Islet of Langerhans (tissue), 1 donor: ENCODE results near the gene ARHGAP22.

Source experiments
- FAIRE-seq: peaks from one replicate; lab custom pipeline; 2011; peaks lifted over from hg19 to GRCh38; lab: Jason Lieb, UNC

Gene ARHGAP22

DNA sequence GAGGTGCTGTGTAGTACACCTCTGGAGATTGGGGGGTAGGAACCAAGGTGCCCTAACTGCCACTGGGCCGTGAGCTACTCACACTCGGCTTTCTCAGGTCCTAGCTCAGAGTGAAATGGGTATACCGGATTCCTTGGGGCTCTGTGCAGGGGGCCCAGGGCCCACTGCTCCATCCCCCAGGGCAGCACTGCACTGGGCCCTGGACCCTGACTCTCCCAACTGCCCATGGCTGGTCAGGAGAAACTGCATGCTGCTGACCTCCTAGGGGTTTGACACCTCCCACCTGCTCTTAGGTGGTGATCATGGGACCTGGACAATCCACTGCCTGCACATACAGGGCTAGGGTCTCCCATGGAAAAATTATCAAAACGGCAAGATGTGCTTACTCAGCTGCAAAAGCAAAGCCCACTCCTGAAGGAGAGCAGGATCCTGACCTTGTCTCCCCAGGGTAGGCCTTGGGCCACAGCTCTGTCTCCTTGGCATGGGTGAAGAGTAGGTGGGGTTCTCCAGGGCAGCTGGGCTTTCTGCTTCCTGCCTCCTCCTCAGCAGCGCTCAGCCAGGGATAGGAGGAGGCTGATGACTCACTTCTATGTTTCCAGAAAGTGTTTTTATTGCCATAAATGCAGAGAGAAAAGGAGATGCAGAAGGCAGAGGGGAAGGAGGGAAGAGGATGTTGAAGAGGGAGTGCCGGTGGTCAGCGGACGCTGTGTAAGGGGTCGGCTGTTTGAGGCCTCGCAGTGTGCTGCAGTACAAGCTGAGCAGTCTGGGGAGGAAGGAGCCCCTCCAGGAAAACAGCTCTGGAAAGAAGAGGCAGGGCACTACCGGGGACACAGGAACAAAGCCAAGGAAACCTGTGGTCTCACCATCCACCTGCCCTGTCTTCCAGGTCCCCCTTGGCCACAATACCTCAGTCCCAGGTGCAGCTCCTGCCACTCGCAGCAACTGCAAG lies 107.8 kb downstream of the ARHGAP22 start:
- FAIRE-seq: no peak

DNA sequence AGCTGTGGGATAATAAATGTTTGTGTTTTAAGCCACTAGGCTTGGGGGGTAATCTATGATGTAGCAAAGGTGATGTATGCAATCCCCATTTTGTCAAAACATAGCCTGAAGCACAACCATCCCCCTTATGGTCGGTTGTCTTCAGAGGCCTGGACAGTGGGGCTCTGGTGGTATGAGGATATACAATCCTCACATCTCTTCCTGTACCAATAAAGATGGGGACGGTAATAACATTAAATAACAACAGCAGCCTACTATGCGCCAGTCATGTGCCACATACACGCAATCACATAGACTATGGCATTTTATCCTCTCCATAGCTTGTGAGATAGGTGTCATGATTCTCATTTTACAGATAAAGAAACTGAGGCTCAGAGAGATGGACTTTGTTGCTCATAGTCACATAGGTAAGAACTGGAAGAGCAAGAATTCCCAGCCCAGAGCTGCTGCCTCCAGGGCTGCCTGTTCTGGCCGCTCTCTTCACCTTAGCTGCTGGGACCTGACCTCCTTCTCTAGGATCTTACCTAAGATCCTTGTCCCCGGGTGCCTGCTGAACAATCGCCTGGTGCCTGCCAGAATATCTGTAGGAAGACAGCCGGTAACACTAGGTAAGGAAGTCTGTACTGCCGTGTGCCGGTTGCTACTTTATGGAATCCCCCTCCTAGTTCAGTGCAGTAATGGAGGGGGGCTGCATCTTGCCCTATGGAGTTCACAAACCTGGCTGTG lies 108.6 kb downstream of the ARHGAP22 start:
- FAIRE-seq: no peak

DNA sequence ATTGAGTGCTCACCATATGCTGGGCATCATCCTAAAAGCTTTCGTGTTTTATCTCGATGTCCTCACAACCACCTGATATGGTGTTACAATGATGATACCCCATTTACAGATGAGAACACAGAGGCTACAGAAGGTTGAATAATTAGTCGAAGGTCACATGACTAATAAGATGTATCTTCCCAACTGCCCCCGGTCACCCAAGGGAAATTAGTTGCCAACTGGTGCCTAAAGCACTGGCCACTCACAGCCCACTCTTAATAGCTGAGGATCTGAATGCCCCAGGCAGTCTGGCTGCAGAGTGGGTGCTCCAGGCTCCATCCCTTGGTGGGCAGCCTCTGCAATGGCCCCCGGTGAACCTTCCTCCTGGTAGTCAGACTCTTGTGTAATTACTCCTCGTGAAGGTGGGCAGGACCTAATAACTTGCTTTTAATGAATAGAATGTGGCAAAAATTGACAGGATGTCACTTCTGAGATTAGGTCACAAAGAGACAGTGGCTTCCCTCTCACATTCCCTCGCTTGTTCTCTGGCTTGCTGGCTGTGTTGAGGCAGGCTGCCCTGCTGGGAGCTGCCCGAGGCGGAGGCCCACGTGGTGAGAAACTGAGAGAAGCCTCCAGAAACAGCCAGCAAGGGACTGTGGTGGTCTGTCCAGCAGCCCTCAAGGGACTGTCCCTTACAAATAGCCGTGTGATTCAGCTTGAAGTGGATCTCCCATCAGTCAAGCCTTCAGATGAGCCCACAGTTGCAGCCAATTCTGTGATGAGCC lies 109.4 kb downstream of the ARHGAP22 start:
- FAIRE-seq: no peak

DNA sequence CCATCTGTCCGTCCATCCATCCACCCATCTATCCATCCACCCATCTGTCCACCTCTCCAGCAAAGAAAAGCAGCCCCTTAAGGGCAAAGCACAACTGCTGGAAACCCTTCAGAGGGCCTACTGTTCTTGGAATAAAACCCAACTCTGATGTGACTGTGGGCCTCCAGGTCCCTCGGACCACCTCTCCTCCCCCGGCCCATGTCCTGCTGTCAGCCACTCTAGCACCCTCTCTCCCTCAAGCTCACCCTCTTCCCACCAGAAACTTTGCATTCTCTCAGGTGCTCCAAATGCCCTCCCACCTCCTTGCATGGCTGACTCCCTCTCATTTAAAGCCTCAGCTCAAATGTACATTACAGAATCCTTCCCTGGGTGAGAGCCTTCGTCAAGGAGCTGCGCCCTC lies 110.3 kb downstream of the ARHGAP22 start:
- FAIRE-seq: no peak

DNA sequence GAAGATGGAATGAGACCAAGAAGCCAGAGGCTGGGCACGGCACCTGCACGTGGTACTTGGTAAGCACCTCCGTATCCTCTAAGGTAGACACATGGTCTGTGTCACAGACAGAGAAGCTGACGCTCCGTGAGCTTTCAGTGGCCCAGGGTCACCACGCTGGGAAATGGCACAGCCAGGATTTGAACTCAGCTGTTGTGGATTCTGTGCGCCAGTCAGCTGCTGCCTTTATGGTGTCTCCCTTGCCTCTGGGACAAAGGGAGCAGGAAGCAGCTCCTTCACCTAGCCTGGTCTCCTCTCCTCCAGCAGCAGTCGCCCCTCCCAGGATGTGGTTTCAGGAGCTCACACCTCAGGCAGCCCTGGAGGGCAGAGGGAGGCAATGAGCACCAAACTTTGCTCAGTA lies 110.8 kb downstream of the ARHGAP22 start:
- FAIRE-seq: no peak

DNA sequence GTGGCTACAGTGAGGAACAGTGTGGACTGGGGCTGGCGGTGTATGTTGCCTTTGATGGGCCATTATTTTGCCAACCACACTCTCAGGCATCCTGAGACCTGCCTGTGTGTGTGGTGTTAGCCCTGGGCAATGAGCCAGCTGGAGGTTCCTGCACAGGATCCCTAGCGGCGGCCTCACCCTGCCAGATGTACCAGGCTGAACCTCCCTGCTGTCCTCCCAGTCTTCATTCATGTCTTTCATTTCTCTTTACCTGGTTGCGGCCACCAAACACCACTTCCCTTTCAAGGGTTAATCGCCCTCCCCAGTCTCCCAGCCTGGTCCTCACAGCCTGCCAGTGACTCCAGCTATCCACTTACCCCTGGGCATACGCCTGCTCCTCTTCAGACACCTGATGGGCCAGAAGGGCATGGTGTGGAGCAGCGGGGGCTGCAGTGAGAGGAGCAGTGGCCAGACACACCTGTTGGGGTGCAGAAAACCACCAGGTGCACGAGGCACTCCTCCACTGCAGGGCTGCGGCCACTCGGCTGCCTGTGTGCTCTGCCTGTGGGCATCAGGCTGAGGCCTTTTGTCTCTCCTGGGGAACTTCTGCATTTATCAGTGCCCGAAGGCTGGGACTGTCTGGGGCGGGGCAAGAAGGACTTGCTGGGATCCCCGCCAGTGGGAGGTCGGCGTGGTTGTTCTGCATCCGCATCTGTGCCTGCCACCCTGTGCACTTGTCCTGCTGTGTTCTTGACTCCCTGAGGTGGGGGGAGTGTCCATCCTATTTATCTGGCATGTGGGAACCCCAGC lies 111.6 kb downstream of the ARHGAP22 start:
- FAIRE-seq: no peak

DNA sequence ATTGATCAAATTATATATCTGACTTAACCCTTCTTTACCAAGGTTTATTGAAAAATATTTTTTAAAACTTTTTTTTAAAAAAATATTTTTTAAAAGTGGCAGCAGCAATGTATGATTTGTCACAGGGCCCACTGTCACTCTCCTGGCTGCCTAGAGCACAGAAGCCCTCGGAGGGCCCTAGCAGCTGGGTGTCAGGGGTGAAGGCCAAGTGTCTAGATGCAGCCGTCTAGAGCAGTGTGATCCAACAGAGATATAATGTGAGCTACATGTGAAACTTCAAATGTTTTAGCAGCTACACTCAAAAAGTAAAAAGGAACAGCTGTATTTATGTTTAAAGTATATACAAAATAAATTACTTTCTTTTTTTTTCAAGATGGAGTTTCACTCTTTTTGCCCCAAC lies 112.7 kb downstream of the ARHGAP22 start:
- no peak for FAIRE-seq

DNA sequence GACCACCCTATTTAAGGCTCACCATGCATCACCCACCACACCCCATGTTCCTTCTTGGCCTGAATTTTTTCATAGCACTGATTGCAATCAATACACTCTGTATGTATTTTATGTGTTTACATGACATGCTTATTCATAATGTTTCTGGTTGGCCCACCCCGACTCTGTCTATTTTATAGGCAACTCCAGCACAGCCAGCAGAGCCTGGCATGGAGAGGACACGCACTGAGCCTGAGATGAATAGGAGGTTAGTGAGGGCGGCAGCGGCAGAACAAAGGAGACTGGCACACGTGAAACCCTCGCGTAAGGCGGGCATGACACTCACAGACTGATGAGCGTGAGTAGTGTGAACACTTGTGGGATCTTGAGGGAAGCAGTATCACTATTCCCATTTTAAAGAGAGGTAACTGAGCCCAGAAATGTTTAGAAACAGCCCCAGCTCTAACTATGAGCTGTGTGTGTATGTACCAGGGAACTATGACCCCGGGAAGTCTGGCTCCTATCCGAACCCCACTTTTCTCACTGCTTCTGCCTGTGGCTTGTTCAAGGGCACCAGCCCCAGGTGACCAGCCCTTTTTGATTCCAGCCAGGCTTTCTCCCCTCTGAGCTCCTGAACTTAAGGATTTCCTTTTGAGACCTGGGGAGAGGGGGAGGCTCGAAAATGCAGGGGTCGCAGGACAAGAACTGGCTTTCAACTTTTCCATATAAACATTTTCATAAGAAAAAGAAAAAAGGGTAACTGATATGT lies 113.3 kb downstream of the ARHGAP22 start:
- no peak for FAIRE-seq

DNA sequence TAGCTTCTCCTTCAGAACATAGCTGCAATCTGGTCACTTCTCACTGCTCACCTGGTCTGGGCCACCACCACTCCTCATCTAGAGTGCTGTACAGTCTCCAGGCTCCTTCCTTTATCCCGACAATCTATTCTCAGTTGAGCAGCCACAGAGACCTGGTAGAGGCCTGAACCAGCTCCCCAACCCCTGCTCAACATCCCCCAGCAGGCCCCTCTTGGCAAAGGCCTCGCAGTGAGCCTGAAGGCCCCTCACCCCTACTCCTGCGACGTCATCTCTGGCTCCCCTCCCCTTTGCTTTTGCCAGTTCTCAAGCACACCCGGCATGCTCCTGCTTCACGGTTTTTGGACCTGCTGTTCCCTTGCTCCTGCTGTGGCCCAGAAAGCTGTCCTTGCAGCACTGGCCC lies 113.9 kb downstream of the ARHGAP22 start:
- no peak for FAIRE-seq

DNA sequence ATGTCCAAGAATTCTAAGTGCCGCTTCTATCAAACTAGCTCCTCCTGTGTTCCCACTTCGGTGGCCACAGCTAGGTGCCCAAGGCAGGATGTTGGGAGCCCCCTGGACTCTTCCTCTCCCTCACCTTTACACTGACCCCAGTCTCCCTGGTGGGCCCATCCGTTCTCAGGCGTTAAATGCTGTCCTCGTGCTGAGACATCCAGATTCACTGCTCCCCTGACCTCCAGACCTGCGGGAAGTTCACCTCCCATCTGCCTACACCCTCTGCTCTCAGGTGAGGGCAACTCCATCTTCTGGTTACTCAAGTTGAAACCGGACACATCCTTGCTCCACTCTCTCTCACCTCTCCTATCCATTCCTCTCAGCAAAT lies 114.3 kb downstream of the ARHGAP22 start:
- no peak for FAIRE-seq

DNA sequence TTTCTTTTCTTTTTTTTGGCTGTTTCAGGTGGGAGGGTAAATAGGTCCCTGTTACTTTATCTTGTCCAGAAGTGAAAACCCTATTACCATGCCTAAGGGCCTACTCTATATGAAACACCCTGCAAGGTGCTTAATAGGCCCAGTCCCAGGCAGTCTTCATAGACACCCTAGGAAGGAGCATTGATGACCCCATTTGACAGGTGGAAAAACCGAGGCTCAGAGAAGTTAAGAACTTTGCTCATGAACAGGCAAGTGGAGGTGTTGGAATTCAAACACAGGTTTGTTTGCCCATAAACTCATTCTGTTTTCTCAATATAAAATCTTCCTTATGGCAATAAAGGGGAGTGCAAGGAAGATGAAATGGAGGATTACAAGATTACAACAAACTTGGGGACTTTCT lies 115.8 kb downstream of the ARHGAP22 start:
- no peak for FAIRE-seq

DNA sequence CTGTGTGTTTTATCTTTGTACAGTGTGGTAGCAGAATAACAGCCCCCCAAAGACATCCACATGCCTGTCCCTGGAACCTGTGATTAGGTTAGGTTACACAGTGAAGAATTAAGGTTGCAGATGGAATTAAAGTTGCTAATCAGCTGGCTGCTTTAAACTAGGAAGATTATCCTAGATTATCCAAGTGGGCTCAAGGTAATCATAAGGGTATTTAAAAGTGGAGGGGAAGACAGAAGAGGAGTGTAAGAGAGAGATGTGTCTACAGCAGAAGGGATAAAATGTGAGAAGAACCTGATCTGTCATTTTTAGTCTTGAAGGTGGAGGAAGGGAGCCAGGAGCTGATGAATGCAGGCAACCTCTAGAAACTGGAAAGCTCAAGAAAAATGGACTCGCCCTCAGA lies 117.6 kb downstream of the ARHGAP22 start:
- FAIRE-seq: no peak

DNA sequence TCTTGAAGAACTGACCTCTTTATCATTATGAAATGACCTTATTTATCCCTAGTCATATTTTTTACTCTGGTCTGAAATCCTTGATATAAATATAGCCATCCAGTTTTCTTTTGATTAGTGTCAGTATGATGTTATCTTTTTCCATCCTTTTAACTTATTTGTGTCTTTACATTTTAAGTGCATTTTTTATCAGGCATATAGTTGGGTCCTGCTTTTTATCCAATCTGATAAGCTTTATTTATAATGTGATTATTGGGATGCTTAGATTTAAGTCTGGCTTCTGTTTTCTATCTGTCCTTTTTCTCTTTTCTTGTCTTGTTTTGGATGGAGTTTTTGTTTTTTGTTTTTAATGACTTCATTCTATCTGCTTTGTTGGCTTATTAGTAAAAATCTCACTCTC lies 119.2 kb downstream of the ARHGAP22 start:
- no peak for FAIRE-seq

DNA sequence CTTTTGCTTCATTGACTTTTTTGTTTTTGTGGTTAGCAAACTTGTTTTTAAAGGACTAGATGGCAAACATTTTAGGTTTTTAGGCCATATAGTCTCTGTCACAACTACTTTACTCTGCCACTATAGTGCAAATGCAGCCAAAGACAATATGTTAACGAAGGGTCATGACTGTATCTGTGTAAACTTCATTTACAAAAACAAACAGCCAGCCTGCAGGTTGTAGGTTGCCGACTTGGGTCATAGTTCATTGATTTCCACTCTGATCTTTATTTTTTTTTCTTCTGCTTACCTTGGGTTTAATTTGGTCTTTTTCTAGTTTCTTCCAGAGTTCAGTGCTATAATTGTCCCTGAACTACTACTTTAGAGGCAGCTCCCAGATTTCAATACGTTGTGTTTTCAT lies 120.0 kb downstream of the ARHGAP22 start:
- FAIRE-seq: no peak

DNA sequence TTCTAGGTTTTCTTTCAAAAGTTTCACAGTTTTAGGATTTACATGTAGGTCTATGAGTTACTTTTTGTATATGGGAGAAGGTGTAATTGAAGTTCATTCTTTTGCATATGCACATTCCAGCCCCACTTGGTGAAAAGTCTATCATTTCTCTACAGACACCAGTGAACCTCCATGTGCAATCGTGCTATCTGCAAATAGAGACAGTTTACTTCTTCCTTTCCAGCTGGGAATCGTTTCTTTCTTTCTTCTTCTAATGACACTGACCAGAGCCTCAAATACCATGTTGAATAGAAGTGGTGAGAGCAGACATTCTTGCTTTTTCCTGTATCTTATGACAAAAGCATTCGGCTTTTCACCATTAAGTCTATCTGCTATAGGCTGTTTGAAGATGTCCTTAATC lies 122.7 kb downstream of the ARHGAP22 start:
- FAIRE-seq: no peak

DNA sequence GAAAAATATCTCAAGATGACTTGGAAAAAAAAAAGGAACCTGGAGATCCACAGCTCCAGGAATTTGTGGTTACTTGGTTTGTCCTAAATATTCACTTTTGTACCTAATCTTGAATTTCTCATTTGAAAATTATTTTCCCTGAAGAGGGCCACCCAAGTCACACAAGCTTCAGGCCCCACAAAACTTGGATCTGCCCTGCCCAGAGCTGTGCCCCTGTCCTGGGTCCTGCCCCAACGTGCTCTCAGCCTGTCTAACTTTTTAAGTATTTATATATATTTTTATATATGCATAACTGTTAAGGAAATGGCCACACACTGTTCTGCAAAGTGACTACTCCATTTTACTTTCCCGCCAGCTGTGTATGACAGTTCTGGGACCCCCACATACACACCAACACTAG lies 123.5 kb downstream of the ARHGAP22 start:
- no peak for FAIRE-seq

DNA sequence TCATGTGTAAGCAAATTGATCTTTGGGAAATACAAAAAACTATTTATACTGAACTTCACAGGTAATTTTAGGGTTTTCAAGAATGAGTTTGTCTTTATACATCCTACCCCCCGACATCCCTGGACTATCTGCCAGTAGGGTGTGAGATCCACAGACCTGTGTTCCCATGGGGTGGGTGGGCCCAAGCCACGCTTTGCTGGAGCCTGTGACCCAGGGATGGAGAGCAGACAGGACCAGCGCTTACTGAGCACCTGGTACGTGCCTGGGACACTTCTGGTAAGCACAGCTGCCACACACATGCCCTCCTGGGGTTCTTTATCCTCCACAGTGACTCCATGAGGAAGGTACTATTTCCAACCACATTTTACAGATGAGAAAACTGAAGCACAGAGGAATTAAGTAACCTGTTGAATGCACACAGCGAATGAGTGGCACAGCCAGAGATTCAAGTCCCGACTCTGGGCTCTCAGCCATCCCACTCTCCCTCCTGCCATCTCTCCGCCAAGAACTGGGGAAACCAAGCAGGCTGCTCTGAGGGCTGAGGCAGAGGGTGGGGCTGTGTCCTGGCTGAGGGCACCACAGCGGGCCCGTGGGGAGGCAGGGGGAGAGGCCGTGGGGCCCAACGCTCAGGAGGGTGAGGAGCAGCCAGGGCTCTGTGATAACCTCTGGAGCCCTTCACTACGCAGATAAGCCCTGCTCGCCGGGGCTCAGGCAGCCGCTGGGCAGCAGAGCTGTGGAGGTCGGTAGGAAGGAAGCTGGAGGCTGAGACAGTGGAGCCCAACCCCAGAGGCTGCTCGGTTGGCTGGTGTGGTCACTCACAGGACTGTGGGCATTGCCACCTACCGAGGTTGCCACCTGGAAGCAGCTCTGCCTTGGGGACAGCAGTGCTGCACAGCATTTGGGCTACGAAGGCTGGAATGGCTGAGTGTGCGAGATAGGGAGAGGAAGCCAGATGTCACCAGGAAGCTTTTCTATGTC lies 124.2 kb downstream of the ARHGAP22 start:
- no peak for FAIRE-seq

DNA sequence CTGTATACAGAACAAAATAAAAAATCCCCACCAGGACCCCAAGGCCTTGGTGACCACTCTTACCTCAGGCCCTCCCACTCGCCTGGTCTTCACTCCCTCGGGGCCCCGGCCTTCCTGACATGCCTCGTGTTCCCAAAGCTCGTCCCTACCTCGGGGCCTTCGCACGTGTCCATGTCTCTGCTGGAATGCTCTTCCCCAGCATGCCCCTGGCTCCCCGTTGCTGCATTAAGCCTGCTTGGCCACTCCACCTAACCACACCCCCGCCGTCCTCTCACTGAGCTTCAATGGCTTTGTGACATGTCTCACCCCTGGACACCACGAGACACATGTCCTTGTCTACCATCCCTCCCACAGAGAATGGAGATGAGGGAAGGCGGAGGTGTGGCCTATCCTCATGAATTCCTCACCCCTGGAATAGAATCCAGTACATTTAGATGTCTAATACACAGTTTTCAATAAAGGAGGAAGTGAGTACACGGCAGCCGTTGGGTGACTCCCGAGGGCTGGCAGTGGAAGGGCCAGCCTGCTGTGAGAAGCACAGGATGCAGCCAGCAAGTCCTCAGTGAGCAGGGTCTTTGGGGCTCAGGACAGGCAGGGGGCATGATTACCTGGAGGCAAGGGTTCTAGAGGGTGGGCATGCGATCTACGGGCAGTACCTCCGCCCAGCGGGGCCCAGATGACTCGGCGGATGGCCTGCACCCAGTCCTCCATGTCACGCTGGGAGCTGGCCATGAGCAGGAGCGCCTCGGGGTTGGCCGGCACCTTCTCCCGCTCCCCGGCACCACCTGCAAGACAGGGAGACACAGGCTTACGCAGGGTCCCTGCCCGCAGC lies 125.7 kb downstream of the ARHGAP22 start:
- FAIRE-seq: no peak

DNA sequence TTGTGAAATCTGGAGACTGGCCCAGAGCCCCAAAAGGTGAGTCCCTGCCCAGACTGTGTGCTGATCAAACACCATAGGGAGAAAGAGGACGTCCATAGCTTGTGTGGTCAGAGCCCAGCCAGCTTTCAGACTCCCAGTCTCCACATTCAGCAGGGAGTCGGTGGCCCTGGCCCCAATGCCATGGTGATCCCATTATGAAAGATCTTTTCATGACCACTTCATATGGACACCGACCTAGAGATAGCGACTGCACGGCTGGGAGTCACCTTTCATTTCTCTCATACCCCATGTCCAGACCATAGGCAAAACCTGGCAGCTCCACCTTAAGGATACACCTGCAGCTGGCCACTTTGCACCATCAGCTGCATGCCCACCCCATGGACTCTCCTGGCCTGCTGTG lies 126.4 kb downstream of the ARHGAP22 start:
- FAIRE-seq: no peak
